ENCODE measurements around the gene MRPL36. TPM values are rescaled to one million over a fixed set of nuclear protein-coding genes. Genes with fewer than 3 reads are reported as not detected.

The MRPL36 gene
- total RNA-seq, 1 experiment from 2014 or later: 61.2 TPM

DNA sequence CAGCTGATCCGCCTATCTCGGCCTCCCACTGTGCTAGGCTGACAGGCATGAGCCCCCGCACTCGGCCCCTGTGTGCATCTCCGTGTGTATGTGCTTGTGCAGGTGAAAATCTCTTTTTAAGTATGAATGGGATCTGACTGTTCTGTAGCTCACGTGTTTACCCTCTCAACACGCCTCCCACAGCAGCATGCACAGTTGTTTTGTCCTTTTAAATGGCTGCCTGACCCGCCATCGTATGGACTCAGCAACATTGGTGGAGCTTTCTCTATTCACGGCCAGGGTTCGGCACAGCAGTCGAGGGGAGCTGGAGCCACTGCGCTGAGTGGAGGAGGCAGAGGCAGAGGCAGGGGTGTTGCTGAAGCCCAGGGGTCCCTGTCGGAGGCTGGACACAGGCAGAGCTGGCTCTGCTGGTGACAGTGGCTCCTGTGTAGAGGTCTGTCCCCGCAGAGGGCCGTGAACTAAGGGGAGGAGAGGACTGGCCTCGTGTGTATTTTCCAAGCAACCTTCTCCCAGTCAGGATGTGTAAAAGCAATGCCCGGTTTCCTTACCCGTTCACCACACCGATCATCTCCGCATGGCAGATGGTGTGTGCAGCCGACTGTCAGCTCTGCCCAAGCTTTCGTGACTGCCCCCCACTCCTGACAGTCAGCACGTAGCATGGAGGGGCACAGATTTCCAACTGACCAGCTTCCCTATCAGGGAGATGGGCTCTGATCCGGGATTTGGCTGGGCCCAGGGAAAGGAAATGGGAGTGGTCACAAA lies 37.3 kb downstream of the MRPL36 start:
- peaks cover 9% of the 10 kb centered on the region for H3K36me3 Mint-ChIP-seq
- CTCF ChIA-PET: interaction anchor here (1.5 to 2.6 kb wide), 6 partner anchors 9 to 277 kb away, joined by 4 to 19 read pairs (median 10); no protein-coding TSS in a partner anchor
- TF ChIP-seq RELA (CRISPR knock-in tag; IDR thresholded peaks at IDR 0.05; ENCODE audit: borderline replicate concordance) (no peak), CBFB (CRISPR knock-in tag; IDR thresholded peaks at IDR 0.05; ENCODE audit: low read depth) (no peak), EMX1 (CRISPR knock-in tag; IDR thresholded peaks at IDR 0.05) (no peak), OVOL2 (CRISPR knock-in tag; IDR thresholded peaks at IDR 0.05; ENCODE audit: borderline replicate concordance) (no peak), SMAD4 (CRISPR knock-in tag; IDR thresholded peaks at IDR 0.05) (no peak), MXD4 (CRISPR knock-in tag; IDR thresholded peaks at IDR 0.05; ENCODE audit: borderline replicate concordance) (no peak), FOXJ3 (CRISPR knock-in tag; IDR thresholded peaks at IDR 0.05; ENCODE audit: borderline replicate concordance) (no peak), FOXK1 (CRISPR knock-in tag; IDR thresholded peaks at IDR 0.05) (no peak), ESRRA (CRISPR knock-in tag; IDR thresholded peaks at IDR 0.05; ENCODE audit: borderline replicate concordance) (no peak), ZNF396 (CRISPR knock-in tag; IDR thresholded peaks at IDR 0.05; ENCODE audit: borderline replicate concordance) (no peak), SP1 (CRISPR knock-in tag; conservative IDR thresholded peaks at IDR 0.05) (no peak), ELF4 (CRISPR knock-in tag; IDR thresholded peaks at IDR 0.05; ENCODE audit: low read depth) (no peak)
- TF ChIP-seq, protein P1, sequence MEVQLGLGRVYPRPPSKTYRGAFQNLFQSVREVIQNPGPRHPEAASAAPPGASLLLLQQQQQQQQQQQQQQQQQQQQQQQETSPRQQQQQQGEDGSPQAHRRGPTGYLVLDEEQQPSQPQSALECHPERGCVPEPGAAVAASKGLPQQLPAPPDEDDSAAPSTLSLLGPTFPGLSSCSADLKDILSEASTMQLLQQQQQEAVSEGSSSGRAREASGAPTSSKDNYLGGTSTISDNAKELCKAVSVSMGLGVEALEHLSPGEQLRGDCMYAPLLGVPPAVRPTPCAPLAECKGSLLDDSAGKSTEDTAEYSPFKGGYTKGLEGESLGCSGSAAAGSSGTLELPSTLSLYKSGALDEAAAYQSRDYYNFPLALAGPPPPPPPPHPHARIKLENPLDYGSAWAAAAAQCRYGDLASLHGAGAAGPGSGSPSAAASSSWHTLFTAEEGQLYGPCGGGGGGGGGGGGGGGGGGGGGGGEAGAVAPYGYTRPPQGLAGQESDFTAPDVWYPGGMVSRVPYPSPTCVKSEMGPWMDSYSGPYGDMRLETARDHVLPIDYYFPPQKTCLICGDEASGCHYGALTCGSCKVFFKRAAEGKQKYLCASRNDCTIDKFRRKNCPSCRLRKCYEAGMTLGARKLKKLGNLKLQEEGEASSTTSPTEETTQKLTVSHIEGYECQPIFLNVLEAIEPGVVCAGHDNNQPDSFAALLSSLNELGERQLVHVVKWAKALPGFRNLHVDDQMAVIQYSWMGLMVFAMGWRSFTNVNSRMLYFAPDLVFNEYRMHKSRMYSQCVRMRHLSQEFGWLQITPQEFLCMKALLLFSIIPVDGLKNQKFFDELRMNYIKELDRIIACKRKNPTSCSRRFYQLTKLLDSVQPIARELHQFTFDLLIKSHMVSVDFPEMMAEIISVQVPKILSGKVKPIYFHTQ (CRISPR knock-in tag; IDR thresholded peaks at IDR 0.05): no peak
- TF ChIP-seq, protein P2, sequence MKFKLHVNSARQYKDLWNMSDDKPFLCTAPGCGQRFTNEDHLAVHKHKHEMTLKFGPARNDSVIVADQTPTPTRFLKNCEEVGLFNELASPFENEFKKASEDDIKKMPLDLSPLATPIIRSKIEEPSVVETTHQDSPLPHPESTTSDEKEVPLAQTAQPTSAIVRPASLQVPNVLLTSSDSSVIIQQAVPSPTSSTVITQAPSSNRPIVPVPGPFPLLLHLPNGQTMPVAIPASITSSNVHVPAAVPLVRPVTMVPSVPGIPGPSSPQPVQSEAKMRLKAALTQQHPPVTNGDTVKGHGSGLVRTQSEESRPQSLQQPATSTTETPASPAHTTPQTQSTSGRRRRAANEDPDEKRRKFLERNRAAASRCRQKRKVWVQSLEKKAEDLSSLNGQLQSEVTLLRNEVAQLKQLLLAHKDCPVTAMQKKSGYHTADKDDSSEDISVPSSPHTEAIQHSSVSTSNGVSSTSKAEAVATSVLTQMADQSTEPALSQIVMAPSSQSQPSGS (CRISPR knock-in tag; IDR thresholded peaks at IDR 0.05; ENCODE audit: borderline replicate concordance, low read depth): no peak
- TF ChIP-seq, protein P3, sequence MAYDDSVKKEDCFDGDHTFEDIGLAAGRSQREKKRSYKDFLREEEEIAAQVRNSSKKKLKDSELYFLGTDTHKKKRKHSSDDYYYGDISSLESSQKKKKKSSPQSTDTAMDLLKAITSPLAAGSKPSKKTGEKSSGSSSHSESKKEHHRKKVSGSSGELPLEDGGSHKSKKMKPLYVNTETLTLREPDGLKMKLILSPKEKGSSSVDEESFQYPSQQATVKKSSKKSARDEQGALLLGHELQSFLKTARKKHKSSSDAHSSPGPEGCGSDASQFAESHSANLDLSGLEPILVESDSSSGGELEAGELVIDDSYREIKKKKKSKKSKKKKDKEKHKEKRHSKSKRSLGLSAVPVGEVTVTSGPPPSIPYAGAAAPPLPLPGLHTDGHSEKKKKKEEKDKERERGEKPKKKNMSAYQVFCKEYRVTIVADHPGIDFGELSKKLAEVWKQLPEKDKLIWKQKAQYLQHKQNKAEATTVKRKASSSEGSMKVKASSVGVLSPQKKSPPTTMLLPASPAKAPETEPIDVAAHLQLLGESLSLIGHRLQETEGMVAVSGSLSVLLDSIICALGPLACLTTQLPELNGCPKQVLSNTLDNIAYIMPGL (CRISPR knock-in tag; IDR thresholded peaks at IDR 0.05): no peak
- TF ChIP-seq, protein P4, sequence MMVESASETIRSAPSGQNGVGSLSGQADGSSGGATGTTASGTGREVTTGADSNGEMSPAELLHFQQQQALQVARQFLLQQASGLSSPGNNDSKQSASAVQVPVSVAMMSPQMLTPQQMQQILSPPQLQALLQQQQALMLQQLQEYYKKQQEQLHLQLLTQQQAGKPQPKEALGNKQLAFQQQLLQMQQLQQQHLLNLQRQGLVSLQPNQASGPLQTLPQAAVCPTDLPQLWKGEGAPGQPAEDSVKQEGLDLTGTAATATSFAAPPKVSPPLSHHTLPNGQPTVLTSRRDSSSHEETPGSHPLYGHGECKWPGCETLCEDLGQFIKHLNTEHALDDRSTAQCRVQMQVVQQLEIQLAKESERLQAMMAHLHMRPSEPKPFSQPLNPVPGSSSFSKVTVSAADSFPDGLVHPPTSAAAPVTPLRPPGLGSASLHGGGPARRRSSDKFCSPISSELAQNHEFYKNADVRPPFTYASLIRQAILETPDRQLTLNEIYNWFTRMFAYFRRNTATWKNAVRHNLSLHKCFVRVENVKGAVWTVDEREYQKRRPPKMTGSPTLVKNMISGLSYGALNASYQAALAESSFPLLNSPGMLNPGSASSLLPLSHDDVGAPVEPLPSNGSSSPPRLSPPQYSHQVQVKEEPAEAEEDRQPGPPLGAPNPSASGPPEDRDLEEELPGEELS (CRISPR knock-in tag; IDR thresholded peaks at IDR 0.05): no peak
- TF ChIP-seq, protein P5, sequence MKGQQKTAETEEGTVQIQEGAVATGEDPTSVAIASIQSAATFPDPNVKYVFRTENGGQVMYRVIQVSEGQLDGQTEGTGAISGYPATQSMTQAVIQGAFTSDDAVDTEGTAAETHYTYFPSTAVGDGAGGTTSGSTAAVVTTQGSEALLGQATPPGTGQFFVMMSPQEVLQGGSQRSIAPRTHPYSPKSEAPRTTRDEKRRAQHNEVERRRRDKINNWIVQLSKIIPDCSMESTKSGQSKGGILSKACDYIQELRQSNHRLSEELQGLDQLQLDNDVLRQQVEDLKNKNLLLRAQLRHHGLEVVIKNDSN (CRISPR knock-in tag; IDR thresholded peaks at IDR 0.05): no peak
- TF ChIP-seq, protein P6, sequence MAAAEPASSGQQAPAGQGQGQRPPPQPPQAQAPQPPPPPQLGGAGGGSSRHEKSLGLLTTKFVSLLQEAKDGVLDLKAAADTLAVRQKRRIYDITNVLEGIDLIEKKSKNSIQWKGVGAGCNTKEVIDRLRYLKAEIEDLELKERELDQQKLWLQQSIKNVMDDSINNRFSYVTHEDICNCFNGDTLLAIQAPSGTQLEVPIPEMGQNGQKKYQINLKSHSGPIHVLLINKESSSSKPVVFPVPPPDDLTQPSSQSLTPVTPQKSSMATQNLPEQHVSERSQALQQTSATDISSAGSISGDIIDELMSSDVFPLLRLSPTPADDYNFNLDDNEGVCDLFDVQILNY (CRISPR knock-in tag; IDR thresholded peaks at IDR 0.05): no peak
- TF ChIP-seq, protein P7, sequence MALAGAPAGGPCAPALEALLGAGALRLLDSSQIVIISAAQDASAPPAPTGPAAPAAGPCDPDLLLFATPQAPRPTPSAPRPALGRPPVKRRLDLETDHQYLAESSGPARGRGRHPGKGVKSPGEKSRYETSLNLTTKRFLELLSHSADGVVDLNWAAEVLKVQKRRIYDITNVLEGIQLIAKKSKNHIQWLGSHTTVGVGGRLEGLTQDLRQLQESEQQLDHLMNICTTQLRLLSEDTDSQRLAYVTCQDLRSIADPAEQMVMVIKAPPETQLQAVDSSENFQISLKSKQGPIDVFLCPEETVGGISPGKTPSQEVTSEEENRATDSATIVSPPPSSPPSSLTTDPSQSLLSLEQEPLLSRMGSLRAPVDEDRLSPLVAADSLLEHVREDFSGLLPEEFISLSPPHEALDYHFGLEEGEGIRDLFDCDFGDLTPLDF (CRISPR knock-in tag; IDR thresholded peaks at IDR 0.05): no peak
- TF ChIP-seq, protein P8, sequence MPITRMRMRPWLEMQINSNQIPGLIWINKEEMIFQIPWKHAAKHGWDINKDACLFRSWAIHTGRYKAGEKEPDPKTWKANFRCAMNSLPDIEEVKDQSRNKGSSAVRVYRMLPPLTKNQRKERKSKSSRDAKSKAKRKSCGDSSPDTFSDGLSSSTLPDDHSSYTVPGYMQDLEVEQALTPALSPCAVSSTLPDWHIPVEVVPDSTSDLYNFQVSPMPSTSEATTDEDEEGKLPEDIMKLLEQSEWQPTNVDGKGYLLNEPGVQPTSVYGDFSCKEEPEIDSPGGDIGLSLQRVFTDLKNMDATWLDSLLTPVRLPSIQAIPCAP (CRISPR knock-in tag; IDR thresholded peaks at IDR 0.05): no peak
- ATAC-seq (no peak), DNase-seq (ENCODE audit: low spot score) (no peak)
- H3K4me3 Mint-ChIP-seq: no peak overlapping the region
- POLR2A ChIA-PET: no interaction called here
- H3K4me1 Mint-ChIP-seq: peaks cover 13% of the 10 kb centered on the region
- no peak overlapping the region for H3K27ac Mint-ChIP-seq
- H3K9me3 Mint-ChIP-seq: peaks cover 13% of the 10 kb centered on the region
- peaks cover 3% of the 10 kb centered on the region; the same call in 1 of the 2 replicates for H3K27me3 Mint-ChIP-seq (ENCODE audit: low read depth)
